Mesothelial cell of epicardium (in vitro differentiated cells): ENCODE data around the gene KIF16B. TPM values are rescaled to one million over a fixed set of nuclear protein-coding genes. Genes with fewer than 3 reads are reported as not detected.

ENCODE experiments used
- DNase-seq, 2 experiments: peaks; one replicate each; pipeline ENCODE4 v3.0.0; 2021; ENCODE audit warnings: low spot score in 2 of 2; ENCODE audit not compliant: unreplicated experiment in 2 of 2
- H3K27ac Mint-ChIP-seq: 2 replicates; pipeline ENCODE4 v1.8.0; 2021; ENCODE audit warnings: mixed read lengths
- H3K27me3 Mint-ChIP-seq: 2 replicates; pipeline ENCODE4 v1.8.0; 2021; ENCODE audit warnings: low read depth, mixed read lengths
- H3K36me3 Mint-ChIP-seq: 2 replicates; pipeline ENCODE4 v1.8.0; 2021; ENCODE audit warnings: mixed read lengths
- H3K4me1 Mint-ChIP-seq: 2 replicates; pipeline ENCODE4 v1.8.0; 2021; ENCODE audit warnings: mixed read lengths
- H3K4me3 Mint-ChIP-seq: 2 replicates; pipeline ENCODE4 v1.8.0; 2021; ENCODE audit warnings: mild to moderate bottlenecking, moderate library complexity, mixed read lengths
- H3K9me3 Mint-ChIP-seq: 2 replicates; pipeline ENCODE4 v1.8.0; 2021; ENCODE audit warnings: mixed read lengths
- total RNA-seq: library from RNA; stranded (reverse); gene quantifications from 3 replicates; pipeline ENCODE4 v1.2.1, GENCODE V29; 2021
- TF ChIP-seq, protein P1 (sequence below): fragments of 200-600 bp; sonication (generic); IDR thresholded peaks from one replicate; pipeline ENCODE4 v1.5.0; 2021; ENCODE audit warnings: antibody characterized with exemption; ENCODE audit not compliant: unreplicated experiment

Gene KIF16B
- total RNA-seq, 1 donor from 2014 or later, result 12.8 TPM

DNA sequence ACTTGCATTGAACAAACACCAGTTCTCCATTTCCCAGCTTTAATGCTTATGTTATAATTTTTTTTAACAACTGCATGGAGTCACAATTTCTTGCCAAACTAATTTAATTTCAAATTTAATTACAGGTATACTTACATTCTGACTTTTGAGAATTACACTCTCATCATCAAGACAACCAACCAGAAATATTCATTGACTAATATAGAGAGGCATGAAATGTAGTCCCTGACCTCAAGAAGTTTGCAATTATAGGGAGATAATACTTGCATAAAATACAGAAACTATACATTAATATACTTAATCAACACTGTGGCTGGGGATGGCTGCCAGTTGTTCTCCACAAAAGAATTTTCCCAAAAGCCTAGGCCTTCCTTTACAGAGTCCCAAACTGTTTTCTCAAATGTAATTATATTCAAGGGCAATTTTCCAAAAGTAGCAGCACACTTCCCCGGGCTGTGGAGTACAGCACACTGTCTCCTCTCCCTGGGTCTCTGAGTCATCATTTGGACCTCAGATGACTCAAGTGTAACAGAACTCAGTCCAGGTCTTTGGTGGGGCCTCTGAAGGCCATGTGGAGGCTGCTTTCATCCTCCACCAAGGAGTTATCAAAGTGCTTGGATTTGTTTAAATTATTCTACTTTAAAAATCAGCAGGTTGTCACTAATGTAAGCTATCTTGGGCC lies 114.1 kb downstream of the KIF16B start:
- Mint-ChIP-seq H3K9me3 (no peaks in the 10 kb centered on the region), H3K27ac (peak overlapping the region; percentile 15), H3K36me3 (peaks cover 4% of the 10 kb centered on the region), H3K4me3 (no peak overlapping the region), H3K4me1 (peaks cover 12% of the 10 kb centered on the region), H3K27me3 (no peaks in the 10 kb centered on the region)
- TF ChIP-seq, protein P1, sequence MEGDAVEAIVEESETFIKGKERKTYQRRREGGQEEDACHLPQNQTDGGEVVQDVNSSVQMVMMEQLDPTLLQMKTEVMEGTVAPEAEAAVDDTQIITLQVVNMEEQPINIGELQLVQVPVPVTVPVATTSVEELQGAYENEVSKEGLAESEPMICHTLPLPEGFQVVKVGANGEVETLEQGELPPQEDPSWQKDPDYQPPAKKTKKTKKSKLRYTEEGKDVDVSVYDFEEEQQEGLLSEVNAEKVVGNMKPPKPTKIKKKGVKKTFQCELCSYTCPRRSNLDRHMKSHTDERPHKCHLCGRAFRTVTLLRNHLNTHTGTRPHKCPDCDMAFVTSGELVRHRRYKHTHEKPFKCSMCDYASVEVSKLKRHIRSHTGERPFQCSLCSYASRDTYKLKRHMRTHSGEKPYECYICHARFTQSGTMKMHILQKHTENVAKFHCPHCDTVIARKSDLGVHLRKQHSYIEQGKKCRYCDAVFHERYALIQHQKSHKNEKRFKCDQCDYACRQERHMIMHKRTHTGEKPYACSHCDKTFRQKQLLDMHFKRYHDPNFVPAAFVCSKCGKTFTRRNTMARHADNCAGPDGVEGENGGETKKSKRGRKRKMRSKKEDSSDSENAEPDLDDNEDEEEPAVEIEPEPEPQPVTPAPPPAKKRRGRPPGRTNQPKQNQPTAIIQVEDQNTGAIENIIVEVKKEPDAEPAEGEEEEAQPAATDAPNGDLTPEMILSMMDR, result no peak
- DNase-seq, result no peak

DNA sequence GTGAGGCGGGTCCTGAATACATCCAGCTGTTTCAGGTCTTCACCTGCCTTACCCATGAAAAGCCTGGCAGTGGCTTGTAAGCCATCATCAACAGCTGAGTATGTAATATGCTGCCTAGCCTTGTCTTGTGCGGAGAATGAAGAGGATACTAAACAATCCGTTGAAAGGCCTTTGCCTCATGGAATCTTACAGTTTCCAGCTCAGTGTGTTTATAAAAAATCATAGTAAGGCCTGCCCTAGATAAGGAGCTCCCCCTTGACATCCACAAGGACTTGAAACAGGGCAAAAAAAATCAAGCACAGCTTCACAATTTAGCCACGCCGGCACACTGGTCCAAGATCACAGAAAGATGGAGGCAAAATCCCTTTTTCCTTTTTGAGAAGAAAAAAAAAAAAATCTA lies 115.7 kb downstream of the KIF16B start:
- no peak for DNase-seq
- Mint-ChIP-seq H3K9me3 (no peaks in the 10 kb centered on the region), H3K4me3 (no peak overlapping the region), H3K36me3 (peaks cover 1% of the 10 kb centered on the region), H3K27me3 (no peaks in the 10 kb centered on the region), H3K4me1 (peaks cover 12% of the 10 kb centered on the region), H3K27ac (no peak overlapping the region)
- TF ChIP-seq, protein P1, result no peak

DNA sequence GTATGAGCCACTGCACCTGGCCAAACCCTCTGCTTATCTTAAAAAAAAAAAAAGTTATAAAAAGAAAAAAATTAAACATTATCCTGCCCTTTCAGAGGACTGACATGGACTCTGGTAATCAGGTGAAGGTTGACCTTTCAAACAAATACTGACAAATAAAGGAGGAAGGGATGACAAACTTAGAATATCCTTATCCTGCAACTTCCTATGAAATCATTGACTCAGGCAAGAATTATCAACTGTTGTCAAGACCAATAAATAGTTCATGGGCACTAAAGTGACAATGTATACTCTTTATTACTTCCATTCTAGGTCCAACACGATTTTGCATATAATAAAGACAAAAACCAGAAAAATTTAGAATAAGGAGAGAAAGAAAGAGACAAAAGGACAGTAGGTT lies 117.9 kb downstream of the KIF16B start:
- no peaks in the 10 kb centered on the region for H3K9me3 Mint-ChIP-seq
- TF ChIP-seq, protein P1, result no peak
- H3K27me3 Mint-ChIP-seq, result no peaks in the 10 kb centered on the region
- DNase-seq, result no peak
- H3K4me3 Mint-ChIP-seq, result no peak overlapping the region
- H3K27ac Mint-ChIP-seq, result no peak overlapping the region
- H3K4me1 Mint-ChIP-seq, result peaks cover 12% of the 10 kb centered on the region
- H3K36me3 Mint-ChIP-seq, result peaks cover 3% of the 10 kb centered on the region

DNA sequence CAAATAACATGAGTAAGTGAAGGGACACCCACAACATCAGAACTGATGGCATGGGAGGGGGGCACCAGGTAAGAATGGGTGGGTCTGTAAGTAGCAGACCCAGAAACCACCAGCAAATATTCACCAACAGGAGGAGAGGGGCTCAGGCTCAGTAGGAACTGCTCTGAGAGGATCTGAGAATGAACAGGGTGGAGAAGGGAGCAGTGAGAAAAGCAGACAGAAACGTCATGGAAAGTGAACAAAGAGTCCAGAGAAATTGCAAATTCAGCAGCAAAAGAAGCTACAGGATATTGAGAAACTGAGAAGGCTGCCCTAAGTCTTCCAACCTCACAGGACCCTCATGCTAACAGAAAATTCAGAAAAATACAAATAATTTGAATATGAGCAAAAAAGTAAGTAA lies 121.3 kb downstream of the KIF16B start:
- no peak overlapping the region for H3K4me3 Mint-ChIP-seq
- H3K4me1 Mint-ChIP-seq, result peaks cover under 1% of the 10 kb centered on the region
- peaks cover 20% of the 10 kb centered on the region for H3K9me3 Mint-ChIP-seq
- H3K36me3 Mint-ChIP-seq, result peaks cover 19% of the 10 kb centered on the region
- no peak for DNase-seq
- TF ChIP-seq, protein P1, result no peak
- H3K27me3 Mint-ChIP-seq, result no peaks in the 10 kb centered on the region
- no peak overlapping the region for H3K27ac Mint-ChIP-seq

DNA sequence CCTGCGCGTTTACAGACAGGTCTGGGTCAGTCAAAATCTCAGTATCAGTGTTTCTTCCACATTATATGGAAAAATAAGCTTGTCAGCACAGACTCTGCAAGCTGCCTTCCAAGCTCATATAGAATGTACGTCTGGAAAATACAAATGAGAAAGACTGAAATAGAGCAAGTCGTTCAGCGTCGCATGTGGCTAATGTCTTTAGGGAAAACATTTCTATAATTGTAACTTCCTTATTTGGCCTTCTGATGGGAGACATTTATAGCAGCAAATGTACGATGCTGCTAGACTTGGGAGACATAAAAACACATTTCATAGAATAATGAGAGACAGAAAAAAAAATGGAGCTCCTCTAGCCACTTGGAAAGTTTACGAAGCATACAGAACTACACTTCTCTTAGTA lies 122.2 kb downstream of the KIF16B start:
- Mint-ChIP-seq H3K4me3 (no peak overlapping the region), H3K4me1 (peaks cover 10% of the 10 kb centered on the region), H3K36me3 (peaks cover 19% of the 10 kb centered on the region), H3K9me3 (peaks cover 20% of the 10 kb centered on the region), H3K27ac (no peak overlapping the region), H3K27me3 (no peaks in the 10 kb centered on the region)
- no peak for DNase-seq
- TF ChIP-seq, protein P1, result no peak
